GM21447 (cell line): Measurements from ENCODE around the gene EDA.
"Not testable (repeated sequence)": the region's sequence is repeated elsewhere in the genome, so short reads cannot be mapped to it uniquely, and the experiment has no call there.

Source experiments
- ATAC-seq: cut with Tn5 transposase; IDR thresholded peaks from one replicate; pipeline ENCODE4 v1.9.1; 2021; ENCODE audit not compliant: unreplicated experiment

The EDA gene

GRCh38 chrX:69741721-69742120 is 125.8 kb downstream of the EDA start:
- ATAC-seq = no peak

GRCh38 chrX:69746051-69746450 is 130.1 kb downstream of the EDA start:
- no peak for ATAC-seq

GRCh38 chrX:69748055-69748454 is 132.1 kb downstream of the EDA start:
- no peak for ATAC-seq

GRCh38 chrX:69759921-69760625 is 144.2 kb downstream of the EDA start:
- no peak for ATAC-seq

GRCh38 chrX:69761633-69762032 is 145.7 kb downstream of the EDA start:
- ATAC-seq = no peak

GRCh38 chrX:69762340-69762739 is 146.4 kb downstream of the EDA start:
- no peak for ATAC-seq

GRCh38 chrX:69793260-69793935 is 177.5 kb downstream of the EDA start:
- no peak for ATAC-seq

GRCh38 chrX:69795702-69796101 is 179.8 kb downstream of the EDA start:
- ATAC-seq = no peak

- ATAC-seq = no peak
Observed at GRCh38 chrX:69807400-69807799, 191.5 kb downstream of the EDA start.

- no peak for ATAC-seq
Observed at GRCh38 chrX:69808375-69808774, 192.5 kb downstream of the EDA start.

- no peak for ATAC-seq
Observed at GRCh38 chrX:69813677-69814076, 197.8 kb downstream of the EDA start.

- no peak for ATAC-seq
Observed at GRCh38 chrX:69815063-69815462, 199.2 kb downstream of the EDA start.

GRCh38 chrX:69815519-69815918 is 199.6 kb downstream of the EDA start:
- no peak for ATAC-seq

- no peak for ATAC-seq
Observed at GRCh38 chrX:69844636-69845035, 228.7 kb downstream of the EDA start.

GRCh38 chrX:69859999-69860398 is 244.1 kb downstream of the EDA start:
- not testable (repeated sequence) for ATAC-seq

- ATAC-seq = no peak
Observed at GRCh38 chrX:69876221-69876620, 260.3 kb downstream of the EDA start.

- ATAC-seq = no peak
Observed at GRCh38 chrX:69884210-69884609, 268.3 kb downstream of the EDA start.

- no peak for ATAC-seq
Observed at GRCh38 chrX:69896046-69896445, 280.1 kb downstream of the EDA start.

- ATAC-seq = no peak
Observed at GRCh38 chrX:69900491-69900890, 284.6 kb downstream of the EDA start.

GRCh38 chrX:69906447-69906846 is 290.5 kb downstream of the EDA start:
- ATAC-seq = no peak

GRCh38 chrX:69914781-69915180 is 298.9 kb downstream of the EDA start:
- no peak for ATAC-seq

GRCh38 chrX:69919749-69920148 is 303.8 kb downstream of the EDA start:
- ATAC-seq = no peak

GRCh38 chrX:69932323-69932722 is 316.4 kb downstream of the EDA start:
- no peak for ATAC-seq
